Naive thymus-derived CD8-positive, alpha-beta T cell (primary cell): ENCODE results near the gene WDR72. TPM values are rescaled to one million over a fixed set of nuclear protein-coding genes. Genes with fewer than 3 reads are reported as not detected.

Experiments
- ATAC-seq, 2 donors: fragments of 150-1000 bp; cut with Tn5 transposase in 1 of 2; sonication (Bioruptor Pico), chemical (Tn5 transposase) in 1 of 2; 1 replicate in 1 of 2; 2 replicates in 1 of 2; pipeline ENCODE4 v1.10.0; 2021; ENCODE audit warnings: mild to moderate bottlenecking in 2 of 2, moderate library complexity in 2 of 2
- POLR2A ChIA-PET: fragments of 350-600 bp; sonication (Branson Sonifier 250); formaldehyde crosslinking; loops from one replicate; lab custom pipeline; 2021; ENCODE audit warnings: antibody characterized with exemption; lab: Charles Lee
- DNase-seq, 10 donors: peaks; one replicate each; pipeline versions ENCODE4 v3.0.0 to v3.0.0-alpha.2; 2020 to 2022
- H3K27ac Mint-ChIP-seq, 10 donors: one replicate each; pipeline ENCODE4 v1.8.0; 2020 to 2022; ENCODE audit warnings: mild to moderate bottlenecking in 10 of 10, mixed read lengths in 10 of 10, moderate library complexity in 4 of 10, inconsistent platforms in 1 of 10
- H3K27me3 Mint-ChIP-seq, 5 donors: one replicate each; pipeline ENCODE4 v1.8.0; 2021 to 2022; ENCODE audit warnings: mixed read lengths in 5 of 5
- H3K36me3 Mint-ChIP-seq, 3 donors: one replicate each; pipeline ENCODE4 v1.8.0; 2020 to 2022; ENCODE audit warnings: mixed read lengths in 3 of 3, mild to moderate bottlenecking in 2 of 3, inconsistent platforms in 1 of 3
- H3K4me1 Mint-ChIP-seq, 4 donors: one replicate each; pipeline ENCODE4 v1.8.0; 2021 to 2022; ENCODE audit warnings: mixed read lengths in 4 of 4
- H3K4me3 Mint-ChIP-seq, 10 donors: one replicate each; pipeline ENCODE4 v1.8.0; 2020 to 2022; ENCODE audit warnings: mild to moderate bottlenecking in 10 of 10, mixed read lengths in 10 of 10, moderate library complexity in 6 of 10, inconsistent platforms in 1 of 10
- H3K9me3 Mint-ChIP-seq, 9 donors: one replicate each; pipeline ENCODE4 v1.8.0; 2020 to 2022; ENCODE audit warnings: mixed read lengths in 9 of 9, mild to moderate bottlenecking in 3 of 9, inconsistent platforms in 1 of 9, moderate library complexity in 1 of 9
- polyA plus RNA-seq, 3 donors: library from polyadenylated mRNA; unstranded; fragments of 300-500 nt; fragmentation: Illumina TruSeq; gene quantifications; one replicate each; pipeline ENCODE4 v1.2.3, GENCODE V29; 2021
- total RNA-seq, 8 experiments: library from RNA in 2 of 8; stranded (reverse) in 2 of 8; gene quantifications; one replicate each; pipeline ENCODE4 v1.2.3 and lab custom pipeline; 2021 to 2026

The WDR72 gene
- total and polyA plus RNA-seq, 5 experiments from 2014 or later: not detected

- no peak for ATAC-seq
- peaks cover 0 to 2% (median 0%) of the 10 kb centered on the region in 9 donors for H3K9me3 Mint-ChIP-seq
- H3K4me3 Mint-ChIP-seq: no peak overlapping the region
- no peak for DNase-seq
- peaks cover 10 to 28% (median 11%) of the 10 kb centered on the region in 5 donors for H3K27me3 Mint-ChIP-seq
- no peak overlapping the region for H3K27ac Mint-ChIP-seq
- H3K4me1 Mint-ChIP-seq: no peaks in the 10 kb centered on the region
- no peaks in the 10 kb centered on the region for H3K36me3 Mint-ChIP-seq
- POLR2A ChIA-PET: no interaction called here
These were observed 7.1 kb downstream of the WDR72 start for GRCh38 chr15:53752406-53752805.

DNA sequence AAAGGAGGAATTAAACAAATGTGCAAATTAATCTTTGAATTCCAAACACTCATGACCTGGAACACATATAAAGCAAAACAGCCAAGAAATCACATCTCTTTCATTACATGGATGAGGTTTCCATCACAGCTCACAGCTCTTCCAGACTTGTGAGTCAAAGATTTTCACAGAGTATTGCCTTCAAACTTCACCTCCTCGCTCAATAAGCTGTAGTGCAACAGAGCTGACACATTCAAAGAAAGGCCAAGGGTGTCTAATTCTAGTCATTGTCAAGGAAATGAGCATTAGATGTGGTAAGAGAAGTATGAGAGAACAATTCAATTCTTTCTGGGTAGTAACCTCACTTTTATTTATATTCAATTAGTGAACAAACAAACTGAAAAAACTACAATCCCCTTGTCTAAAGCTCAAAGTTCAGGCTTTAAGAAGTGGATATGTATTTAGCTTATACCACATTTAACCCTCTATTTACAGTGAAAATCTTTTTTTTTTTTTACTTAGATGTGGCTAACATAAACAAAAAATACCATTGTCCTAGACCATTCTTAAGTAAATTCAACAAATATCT, 11.9 kb downstream of the WDR72 start:
- ATAC-seq (no peak), DNase-seq (no peak)
- H3K4me3 Mint-ChIP-seq: no peak overlapping the region
- POLR2A ChIA-PET: no interaction called here
- H3K9me3 Mint-ChIP-seq: no peaks in the 10 kb centered on the region
- H3K4me1 Mint-ChIP-seq: no peaks in the 10 kb centered on the region
- H3K27me3 Mint-ChIP-seq: peaks cover 0 to 11% (median 0%) of the 10 kb centered on the region in 5 donors
- no peak overlapping the region for H3K27ac Mint-ChIP-seq
- no peaks in the 10 kb centered on the region for H3K36me3 Mint-ChIP-seq

GRCh38 chr15:53746101-53746500, 13.4 kb downstream of the WDR72 start:
- no peaks in the 10 kb centered on the region for H3K9me3 Mint-ChIP-seq
- peaks cover 0 to 10% (median 0%) of the 10 kb centered on the region in 5 donors for H3K27me3 Mint-ChIP-seq
- POLR2A ChIA-PET: no interaction called here
- no peak overlapping the region for H3K27ac Mint-ChIP-seq
- H3K4me3 Mint-ChIP-seq: no peak overlapping the region
- no peak for DNase-seq
- no peaks in the 10 kb centered on the region for H3K36me3 Mint-ChIP-seq
- no peak for ATAC-seq
- no peaks in the 10 kb centered on the region for H3K4me1 Mint-ChIP-seq

DNA sequence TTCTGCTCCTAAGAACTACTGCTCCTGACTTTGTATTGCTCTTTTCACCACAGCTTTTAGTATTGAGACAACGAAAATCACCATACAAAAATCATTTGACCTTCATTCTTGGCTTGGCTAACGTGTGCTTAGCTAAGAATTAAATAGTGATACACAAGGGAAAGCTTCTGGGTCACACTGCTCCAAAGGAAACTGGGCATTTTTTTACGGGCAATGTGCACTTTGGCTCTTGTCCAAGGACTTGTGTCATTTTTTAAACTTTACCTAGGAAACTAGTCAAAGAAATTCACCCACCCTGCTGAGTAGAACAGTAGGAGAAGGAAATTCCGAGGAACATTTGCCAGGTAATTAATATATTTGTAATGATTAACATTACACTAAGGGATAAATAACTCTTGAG, 19.8 kb downstream of the WDR72 start:
- DNase-seq (no peak), ATAC-seq (no peak)
- H3K4me3 Mint-ChIP-seq: no peak overlapping the region
- H3K9me3 Mint-ChIP-seq: peaks cover 0 to 2% (median 0%) of the 10 kb centered on the region in 9 donors
- H3K4me1 Mint-ChIP-seq: no peaks in the 10 kb centered on the region
- no peaks in the 10 kb centered on the region for H3K36me3 Mint-ChIP-seq
- POLR2A ChIA-PET: no interaction called here
- peaks cover 2 to 10% (median 6%) of the 10 kb centered on the region in 5 donors for H3K27me3 Mint-ChIP-seq
- no peak overlapping the region for H3K27ac Mint-ChIP-seq

DNA sequence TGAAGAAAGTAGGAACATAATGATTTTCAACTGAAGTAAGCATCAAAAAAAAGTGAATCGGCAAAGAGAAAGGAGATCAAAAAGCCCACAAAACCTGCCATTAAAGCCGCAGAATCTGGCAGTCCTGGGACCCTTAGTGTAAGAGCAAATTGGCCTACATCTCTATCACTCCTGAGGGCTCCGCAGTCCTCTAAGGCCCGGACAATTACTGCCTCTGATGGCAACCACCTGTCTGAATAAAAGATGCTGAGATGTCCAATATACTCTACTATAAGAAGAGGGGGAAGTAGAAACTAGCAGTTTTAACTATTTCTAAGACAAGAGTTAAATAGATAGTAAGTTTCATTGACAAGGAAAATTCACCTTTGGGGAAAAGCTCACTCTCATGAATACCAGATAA, 20.3 kb downstream of the WDR72 start:
- H3K9me3 Mint-ChIP-seq: peaks cover 0 to 2% (median 0%) of the 10 kb centered on the region in 9 donors

GRCh38 chr15:53721334-53722087, 38.0 kb downstream of the WDR72 start:
- Mint-ChIP-seq H3K36me3 (no peaks in the 10 kb centered on the region), H3K27ac (no peak overlapping the region), H3K9me3 (peaks cover 0 to 9% (median 0%) of the 10 kb centered on the region in 9 donors), H3K27me3 (peaks cover 4 to 19% (median 10%) of the 10 kb centered on the region in 5 donors), H3K4me1 (no peaks in the 10 kb centered on the region), H3K4me3 (no peak overlapping the region)
- no peak for ATAC-seq
- POLR2A ChIA-PET: no interaction called here
- DNase-seq: no peak

More for the DNA sequence above, 20.3 kb downstream of the WDR72 start:
- Mint-ChIP-seq H3K27ac (no peak overlapping the region), H3K36me3 (no peaks in the 10 kb centered on the region), H3K4me3 (no peak overlapping the region), H3K4me1 (no peaks in the 10 kb centered on the region), H3K27me3 (peaks cover 4 to 10% (median 6%) of the 10 kb centered on the region in 5 donors)
- POLR2A ChIA-PET: no interaction called here
- ATAC-seq: no peak
- no peak for DNase-seq

GRCh38 chr15:53716909-53717876, 42.3 kb downstream of the WDR72 start:
- POLR2A ChIA-PET: no interaction called here
- H3K4me1 Mint-ChIP-seq: no peaks in the 10 kb centered on the region
- H3K36me3 Mint-ChIP-seq: no peaks in the 10 kb centered on the region
- no peak overlapping the region for H3K27ac Mint-ChIP-seq
- no peaks in the 10 kb centered on the region for H3K9me3 Mint-ChIP-seq
- ATAC-seq (no peak), DNase-seq (no peak)
- H3K4me3 Mint-ChIP-seq: no peak overlapping the region
- H3K27me3 Mint-ChIP-seq: peaks cover 0 to 10% (median 5%) of the 10 kb centered on the region in 5 donors

- POLR2A ChIA-PET: no interaction called here
- DNase-seq: no peak
- no peaks in the 10 kb centered on the region for H3K4me1 Mint-ChIP-seq
- H3K27ac Mint-ChIP-seq: no peak overlapping the region
- H3K4me3 Mint-ChIP-seq: no peak overlapping the region
- peaks cover 0 to 4% (median 0%) of the 10 kb centered on the region in 5 donors for H3K27me3 Mint-ChIP-seq
- H3K9me3 Mint-ChIP-seq: no peaks in the 10 kb centered on the region
- H3K36me3 Mint-ChIP-seq: no peaks in the 10 kb centered on the region
- no peak for ATAC-seq
These were observed 46.2 kb downstream of the WDR72 start for GRCh38 chr15:53713218-53713617.

DNA sequence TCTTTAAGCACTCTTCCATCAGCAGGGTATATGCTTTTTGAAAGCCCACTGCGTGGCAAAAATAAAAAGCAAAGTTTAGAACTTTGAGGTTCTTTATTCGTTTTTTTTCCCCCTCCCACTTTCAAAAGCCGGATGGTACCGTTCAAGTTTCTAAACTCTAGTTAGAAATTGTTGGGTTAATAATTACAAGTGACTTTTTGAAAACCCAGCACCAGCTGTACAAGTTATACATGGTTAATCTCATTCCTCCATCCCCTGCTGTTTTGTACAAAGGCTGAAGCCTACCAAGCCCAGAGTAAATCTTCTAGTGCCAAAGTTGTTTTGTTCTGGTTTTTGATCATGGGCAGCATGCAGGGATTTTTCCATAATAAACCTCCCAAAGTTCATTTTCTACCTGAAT, 48.6 kb downstream of the WDR72 start:
- ATAC-seq: no peak
- POLR2A ChIA-PET: no interaction called here
- H3K9me3 Mint-ChIP-seq: no peaks in the 10 kb centered on the region

DNA sequence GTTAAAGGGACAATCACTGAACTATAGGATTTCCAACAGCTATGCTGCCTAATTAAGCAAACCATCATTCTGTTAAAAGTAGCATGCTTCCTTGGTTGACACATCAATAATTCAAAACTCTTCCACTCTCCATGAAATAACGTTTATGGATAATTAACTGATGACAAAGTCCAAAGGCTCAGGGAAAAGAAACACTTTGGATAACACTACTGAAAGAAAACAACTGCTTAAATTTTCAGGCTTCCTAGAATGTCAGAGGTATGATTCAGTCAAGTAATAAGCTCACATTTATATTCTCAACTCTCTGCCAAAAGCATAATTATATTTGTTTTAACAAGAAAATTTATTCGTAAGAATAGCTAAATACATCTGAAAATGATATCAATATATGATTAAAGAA, 49.6 kb downstream of the WDR72 start:
- no peaks in the 10 kb centered on the region for H3K36me3 Mint-ChIP-seq
- H3K4me1 Mint-ChIP-seq: no peaks in the 10 kb centered on the region
- no peaks in the 10 kb centered on the region for H3K9me3 Mint-ChIP-seq
- POLR2A ChIA-PET: no interaction called here
- DNase-seq (no peak), ATAC-seq (no peak)
- no peak overlapping the region for H3K4me3 Mint-ChIP-seq
- H3K27me3 Mint-ChIP-seq: peaks cover 4 to 12% (median 4%) of the 10 kb centered on the region in 5 donors
- no peak overlapping the region for H3K27ac Mint-ChIP-seq

More for the DNA sequence above, 48.6 kb downstream of the WDR72 start:
- Mint-ChIP-seq H3K27me3 (peaks cover 2 to 12% (median 6%) of the 10 kb centered on the region in 5 donors), H3K27ac (no peak overlapping the region), H3K4me1 (no peaks in the 10 kb centered on the region), H3K4me3 (no peak overlapping the region), H3K36me3 (no peaks in the 10 kb centered on the region)
- DNase-seq: no peak

DNA sequence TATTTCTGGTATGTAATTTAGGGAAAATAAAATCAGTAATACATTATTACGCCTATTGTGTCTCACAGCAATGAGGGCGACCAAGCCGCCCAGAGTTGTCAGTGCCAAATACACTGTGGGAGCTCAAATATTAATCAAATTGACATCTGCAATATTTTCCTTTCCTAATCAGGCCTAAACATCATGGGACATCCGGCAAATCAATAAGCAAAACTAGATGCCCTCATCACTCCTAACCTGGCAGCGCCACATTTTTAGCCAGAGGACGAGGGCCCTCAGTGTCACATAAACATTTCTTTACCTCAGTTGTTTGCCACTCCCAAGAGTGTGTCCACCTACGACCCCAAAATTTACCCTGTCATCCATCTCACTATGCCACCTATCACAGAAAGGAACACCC, 64.1 kb downstream of the WDR72 start:
- Mint-ChIP-seq H3K4me1 (no peaks in the 10 kb centered on the region), H3K9me3 (peaks cover 0 to 2% (median under 1%) of the 10 kb centered on the region in 9 donors), H3K4me3 (no peak overlapping the region), H3K27me3 (peaks cover 0 to 9% (median 4%) of the 10 kb centered on the region in 5 donors), H3K36me3 (no peaks in the 10 kb centered on the region), H3K27ac (no peak overlapping the region)
- DNase-seq (no peak), ATAC-seq (no peak)
- POLR2A ChIA-PET: no interaction called here

- no peaks in the 10 kb centered on the region for H3K36me3 Mint-ChIP-seq
- DNase-seq (no peak), ATAC-seq (no peak)
- no peaks in the 10 kb centered on the region for H3K4me1 Mint-ChIP-seq
- POLR2A ChIA-PET: no interaction called here
- H3K9me3 Mint-ChIP-seq: peaks cover 0 to 5% (median 3%) of the 10 kb centered on the region in 9 donors
- no peak overlapping the region for H3K27ac Mint-ChIP-seq
- H3K27me3 Mint-ChIP-seq: peaks cover 0 to 9% (median 4%) of the 10 kb centered on the region in 5 donors
- H3K4me3 Mint-ChIP-seq: no peak overlapping the region
These were observed 65.0 kb downstream of the WDR72 start for GRCh38 chr15:53694476-53694874.
